GM13976 (cell line): Measurements from ENCODE around the gene UNC13C.

Source experiments
- DNase-seq: peaks from one replicate; pipeline ENCODE4 v3.0.0; 2012; ENCODE audit warnings: low spot score
- in situ Hi-C: fragments of 300-500 bp; cut with MboI; formaldehyde crosslinking; loops from one replicate; pipeline ENCODE4 v1.12.0; 2022; ENCODE audit warnings: low sequenced_read_pairs, mixed read lengths, inconsistent platforms; ENCODE audit not compliant: unreplicated experiment
- TF ChIP-seq, protein P1 (sequence below): IDR thresholded peaks from 2 replicates; pipeline ENCODE4 v1.5.1; 2012; ENCODE audit warnings: borderline replicate concordance, mild to moderate bottlenecking; ENCODE audit not compliant: insufficient read depth; ENCODE audit errors: extremely low read depth, missing control alignments, control extremely low read depth

The UNC13C gene

DNA sequence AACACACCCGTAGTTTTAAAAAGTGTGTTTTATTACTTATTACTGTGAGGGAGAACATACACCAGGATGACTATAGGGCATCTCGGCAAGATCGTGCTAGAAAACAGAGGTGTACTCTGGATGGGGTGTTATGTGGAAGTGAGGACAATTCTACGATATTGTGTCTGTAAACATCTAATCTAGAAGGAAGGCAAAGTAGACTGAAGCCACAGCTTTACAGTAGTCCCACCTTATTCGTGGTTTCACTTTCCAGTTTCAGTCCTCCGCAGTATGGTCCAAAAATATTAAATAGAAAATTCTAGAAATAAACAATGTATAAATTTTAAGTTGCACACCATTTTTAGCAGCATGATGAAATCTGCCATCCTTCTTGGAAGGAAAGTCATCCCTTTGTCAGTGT, 277.9 kb downstream of the UNC13C start:
- no peak for DNase-seq
- TF ChIP-seq, protein P1, sequence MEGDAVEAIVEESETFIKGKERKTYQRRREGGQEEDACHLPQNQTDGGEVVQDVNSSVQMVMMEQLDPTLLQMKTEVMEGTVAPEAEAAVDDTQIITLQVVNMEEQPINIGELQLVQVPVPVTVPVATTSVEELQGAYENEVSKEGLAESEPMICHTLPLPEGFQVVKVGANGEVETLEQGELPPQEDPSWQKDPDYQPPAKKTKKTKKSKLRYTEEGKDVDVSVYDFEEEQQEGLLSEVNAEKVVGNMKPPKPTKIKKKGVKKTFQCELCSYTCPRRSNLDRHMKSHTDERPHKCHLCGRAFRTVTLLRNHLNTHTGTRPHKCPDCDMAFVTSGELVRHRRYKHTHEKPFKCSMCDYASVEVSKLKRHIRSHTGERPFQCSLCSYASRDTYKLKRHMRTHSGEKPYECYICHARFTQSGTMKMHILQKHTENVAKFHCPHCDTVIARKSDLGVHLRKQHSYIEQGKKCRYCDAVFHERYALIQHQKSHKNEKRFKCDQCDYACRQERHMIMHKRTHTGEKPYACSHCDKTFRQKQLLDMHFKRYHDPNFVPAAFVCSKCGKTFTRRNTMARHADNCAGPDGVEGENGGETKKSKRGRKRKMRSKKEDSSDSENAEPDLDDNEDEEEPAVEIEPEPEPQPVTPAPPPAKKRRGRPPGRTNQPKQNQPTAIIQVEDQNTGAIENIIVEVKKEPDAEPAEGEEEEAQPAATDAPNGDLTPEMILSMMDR = no peak
- in situ Hi-C loops = no loop called here

DNA sequence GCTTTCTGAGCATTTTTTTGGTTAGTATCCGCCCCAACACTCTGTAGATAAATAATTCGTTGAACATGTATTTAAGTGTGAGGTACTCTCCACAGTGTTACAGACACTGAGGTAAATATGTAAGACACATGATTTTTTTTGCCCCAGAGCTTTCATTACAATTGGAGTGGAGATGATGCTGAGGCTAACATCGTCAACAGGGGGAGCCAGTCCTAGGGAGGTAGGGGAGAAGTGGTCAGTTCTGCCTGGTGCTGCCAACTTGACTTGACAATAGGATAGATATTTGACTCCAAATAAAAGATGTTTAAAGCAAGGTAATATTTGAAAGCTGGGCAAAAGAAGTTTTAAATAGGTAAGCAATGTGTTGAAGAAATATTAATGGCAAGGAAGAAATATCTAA, 295.7 kb downstream of the UNC13C start:
- TF ChIP-seq, protein P1 = no peak
- in situ Hi-C loops = no loop called here
- DNase-seq = no peak

DNA sequence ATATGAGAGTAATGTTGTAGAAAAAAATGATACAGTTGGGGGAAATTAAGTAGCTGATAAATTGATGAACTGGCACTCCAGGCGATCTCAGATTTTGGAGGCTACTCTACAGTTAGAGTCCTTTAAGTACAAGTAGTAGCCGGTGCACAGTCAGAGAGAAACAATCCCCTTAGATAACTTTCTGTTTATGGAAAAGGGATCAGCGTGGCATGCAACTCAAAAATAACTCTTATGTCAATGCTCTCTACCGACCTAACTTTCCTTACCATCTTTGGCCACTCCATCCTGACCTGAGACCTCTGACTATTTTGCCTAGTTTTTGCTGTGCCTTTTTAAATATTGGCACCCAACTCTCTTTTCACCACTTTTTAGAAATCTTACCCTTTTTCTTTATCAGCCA, 299.6 kb downstream of the UNC13C start:
- no peak for DNase-seq
- in situ Hi-C loops = no loop called here
- TF ChIP-seq, protein P1 = no peak

DNA sequence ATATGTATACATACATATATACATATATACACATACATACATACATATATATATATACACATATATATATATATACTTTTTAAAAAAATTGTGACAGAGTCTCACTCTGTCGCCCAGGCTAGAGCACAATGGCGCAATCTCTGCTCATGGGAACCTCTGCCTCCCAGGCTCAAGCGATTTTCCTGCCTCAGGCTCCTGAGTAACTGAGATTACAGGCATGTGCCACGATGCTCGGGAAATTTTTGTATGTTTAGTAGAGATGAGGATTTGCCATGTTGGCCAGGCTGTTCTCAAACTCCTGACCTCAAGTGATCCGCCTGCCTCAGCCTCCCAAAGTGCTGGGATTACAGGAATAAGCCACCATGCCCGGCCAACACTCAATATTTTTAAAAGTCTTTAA, 302.5 kb downstream of the UNC13C start:
- DNase-seq = no peak
- TF ChIP-seq, protein P1 = no peak
- in situ Hi-C loops = no loop called here

DNA sequence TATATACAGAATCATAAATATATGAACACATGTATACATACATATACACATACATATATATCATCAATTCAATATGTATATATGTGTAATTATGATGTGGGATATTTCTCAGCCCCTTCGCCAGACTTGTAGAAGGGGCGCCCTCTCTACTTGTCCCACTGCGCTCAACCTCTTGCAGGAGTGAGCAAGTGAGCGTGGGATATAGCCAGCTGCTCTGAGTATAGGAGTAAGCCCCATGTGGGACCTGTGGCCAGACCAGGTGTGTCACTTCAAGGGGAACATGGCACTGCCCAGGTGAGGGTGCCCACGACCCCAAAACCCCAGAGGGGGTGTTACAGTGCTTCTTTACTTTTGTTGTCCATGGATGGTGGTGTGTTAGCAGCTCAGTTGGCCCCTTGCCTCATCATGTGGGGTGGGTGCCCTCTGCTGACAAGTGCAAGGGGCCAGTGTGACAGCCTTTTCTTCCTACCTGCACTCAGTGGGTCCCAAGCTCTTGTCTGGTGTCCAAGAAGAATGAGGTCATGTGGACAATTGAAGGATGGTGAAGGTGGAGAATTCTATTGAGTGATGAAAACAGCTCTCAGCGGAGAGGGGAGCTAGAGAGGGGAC, 304.1 kb downstream of the UNC13C start:
- no peak for DNase-seq
- TF ChIP-seq, protein P1 = no peak
- in situ Hi-C loops = no loop called here

DNA sequence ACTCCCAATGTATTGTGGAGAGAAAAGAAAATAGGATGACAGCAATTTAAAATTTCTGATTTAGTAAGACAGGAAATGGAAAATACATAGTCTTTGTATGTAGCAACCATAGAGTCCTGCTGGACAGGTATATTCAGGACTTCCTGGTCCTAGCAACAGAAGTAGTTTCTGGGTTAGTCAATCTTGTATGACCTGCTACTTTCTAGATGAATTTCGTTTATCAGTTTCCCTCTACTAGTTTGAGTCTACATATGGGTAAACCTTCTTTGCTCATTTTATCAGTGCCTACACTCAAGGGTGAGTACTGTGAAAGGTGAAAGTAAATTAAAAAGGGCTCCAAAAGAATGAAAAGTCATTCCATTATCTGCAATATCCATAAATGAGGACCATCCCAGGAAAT, 309.8 kb downstream of the UNC13C start:
- TF ChIP-seq, protein P1 = no peak
- DNase-seq = no peak
- in situ Hi-C loops = no loop called here
